GM10847 (cell line): Measurements from ENCODE around the gene RNF112.

Source experiments
- POLR2A ChIP-seq: IDR thresholded peaks from 2 replicates; pipeline ENCODE4 v1.6.1; 2011; ENCODE audit not compliant: insufficient read length; ENCODE audit errors: extremely low read depth

The RNF112 gene

GRCh38 chr17:19411631-19412030, 599 bp downstream of the RNF112 start:
- TF ChIP-seq POLR2A = no peak

- TF ChIP-seq POLR2A = no peak
These were observed 1.5 kb downstream of the RNF112 start for GRCh38 chr17:19412510-19412909.

GRCh38 chr17:19412984-19413383, 2.0 kb downstream of the RNF112 start:
- no peak for TF ChIP-seq POLR2A

GRCh38 chr17:19413761-19414160, 2.7 kb downstream of the RNF112 start:
- TF ChIP-seq POLR2A = no peak

GRCh38 chr17:19414396-19415280, 3.6 kb downstream of the RNF112 start:
- no peak for TF ChIP-seq POLR2A

GRCh38 chr17:19415311-19415710, 4.3 kb downstream of the RNF112 start:
- no peak for TF ChIP-seq POLR2A

- TF ChIP-seq POLR2A = no peak
These were observed 5.1 kb downstream of the RNF112 start for GRCh38 chr17:19415806-19416775.

- TF ChIP-seq POLR2A = no peak
These were observed 6.6 kb downstream of the RNF112 start for GRCh38 chr17:19417611-19418010.

- TF ChIP-seq POLR2A = no peak
These were observed 7.4 kb downstream of the RNF112 start for GRCh38 chr17:19418251-19418992.

- no peak for TF ChIP-seq POLR2A
These were observed 10.2 kb downstream of the RNF112 start for GRCh38 chr17:19421219-19421618.

GRCh38 chr17:19421926-19422325, 10.9 kb downstream of the RNF112 start:
- TF ChIP-seq POLR2A = no peak

- no peak for TF ChIP-seq POLR2A
These were observed 14.2 kb downstream of the RNF112 start for GRCh38 chr17:19424934-19425868.

- TF ChIP-seq POLR2A = no peak
These were observed 15.6 kb downstream of the RNF112 start for GRCh38 chr17:19426631-19427030.

- no peak for TF ChIP-seq POLR2A
These were observed 20.7 kb downstream of the RNF112 start for GRCh38 chr17:19431691-19432090.
